Measurements from ENCODE around the gene STARD5.

Gene STARD5

DNA sequence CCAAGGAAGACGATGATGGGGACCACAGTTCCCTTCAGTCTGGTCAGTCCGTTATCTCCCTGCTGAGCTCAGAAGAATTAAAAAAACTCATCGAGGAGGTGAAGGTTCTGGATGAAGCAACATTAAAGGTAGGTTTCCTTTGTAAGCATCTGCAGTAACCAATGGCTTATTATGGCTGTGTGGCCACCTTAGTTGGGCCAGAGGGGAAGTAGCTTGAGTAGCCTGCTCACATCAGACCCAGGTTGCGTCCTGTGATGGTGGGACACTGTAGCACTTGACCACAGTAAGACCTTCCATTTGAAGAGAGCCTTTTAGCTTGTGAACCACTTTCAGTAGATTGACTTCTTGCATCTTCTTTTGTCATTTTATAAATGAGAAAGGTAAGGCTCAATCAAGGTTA, 22.6 kb downstream of the STARD5 start:
- Histone ChIP-seq H3K9me3 (ENCODE audit: control insufficient read depth, low read length) (no peaks in the 10 kb centered on the region), H3K27ac (ENCODE audit: low read depth, low read length, severe bottlenecking) (no peak overlapping the region), H3K4me3 (ENCODE audit: extremely low read depth, insufficient read depth, low read length, poor library complexity, severe bottlenecking) (no peak overlapping the region), H3K4me1 (ENCODE audit: control insufficient read depth, insufficient read depth, low read length, poor library complexity, severe bottlenecking) (peaks cover 14% of the 10 kb centered on the region), H3K36me3 (ENCODE audit: control insufficient read depth, insufficient read depth, low read length) (no peaks in the 10 kb centered on the region)
- WGBS, 2 experiments (ENCODE audit: insufficient coverage in 2 of 2): 92 to 95% methylated on average over 4 of the region's 4 CpGs

DNA sequence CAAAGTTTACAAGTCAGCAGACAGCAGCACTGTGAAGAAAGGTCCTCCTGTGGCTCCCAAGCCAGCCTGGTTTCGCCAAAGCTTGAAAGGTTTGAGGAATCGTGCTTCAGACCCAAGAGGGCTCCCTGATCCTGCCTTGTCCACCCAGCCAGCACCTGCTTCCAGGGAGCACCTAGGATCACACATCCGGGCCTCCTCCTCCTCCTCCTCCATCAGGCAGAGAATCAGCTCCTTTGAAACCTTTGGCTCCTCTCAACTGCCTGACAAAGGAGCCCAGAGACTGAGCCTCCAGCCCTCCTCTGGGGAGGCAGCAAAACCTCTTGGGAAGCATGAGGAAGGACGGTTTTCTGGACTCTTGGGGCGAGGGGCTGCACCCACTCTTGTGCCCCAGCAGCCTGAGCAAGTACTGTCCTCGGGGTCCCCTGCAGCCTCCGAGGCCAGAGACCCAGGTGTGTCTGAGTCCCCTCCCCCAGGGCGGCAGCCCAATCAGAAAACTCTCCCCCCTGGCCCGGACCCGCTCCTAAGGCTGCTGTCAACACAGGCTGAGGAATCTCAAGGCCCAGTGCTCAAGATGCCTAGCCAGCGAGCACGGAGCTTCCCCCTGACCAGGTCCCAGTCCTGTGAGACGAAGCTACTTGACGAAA, 24.2 kb downstream of the STARD5 start:
- H3K4me1 ChIP-seq (ENCODE audit: control insufficient read depth, insufficient read depth, low read length, poor library complexity, severe bottlenecking): peaks cover 14% of the 10 kb centered on the region
- WGBS, 2 experiments (ENCODE audit: insufficient coverage in 2 of 2): 83 to 91% methylated on average over 13 of the region's 14 CpGs
- H3K27ac ChIP-seq (ENCODE audit: low read depth, low read length, severe bottlenecking): no peak overlapping the region
- no peaks in the 10 kb centered on the region for H3K9me3 ChIP-seq (ENCODE audit: control insufficient read depth, low read length)
- H3K4me3 ChIP-seq (ENCODE audit: extremely low read depth, insufficient read depth, low read length, poor library complexity, severe bottlenecking): no peak overlapping the region
- no peaks in the 10 kb centered on the region for H3K36me3 ChIP-seq (ENCODE audit: control insufficient read depth, insufficient read depth, low read length)

DNA sequence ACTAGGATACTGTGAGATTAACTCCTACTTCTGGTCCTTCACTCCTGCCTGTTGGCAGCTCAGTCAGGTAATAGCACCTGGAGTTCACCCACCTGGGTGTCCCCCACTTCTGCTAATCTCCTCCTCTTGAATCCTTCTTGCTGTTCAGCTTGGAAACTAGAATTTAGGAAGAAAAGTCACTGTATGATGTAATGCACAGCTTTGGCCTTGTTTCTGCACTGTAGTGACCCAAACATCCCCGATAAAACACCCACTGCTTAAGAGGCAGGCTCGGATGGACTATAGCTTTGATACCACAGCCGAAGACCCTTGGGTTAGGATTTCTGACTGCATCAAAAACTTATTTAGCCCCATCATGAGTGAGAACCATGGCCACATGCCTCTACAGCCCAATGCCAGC, 24.8 kb downstream of the STARD5 start:
- Histone ChIP-seq H3K4me1 (ENCODE audit: control insufficient read depth, insufficient read depth, low read length, poor library complexity, severe bottlenecking) (peaks cover 12% of the 10 kb centered on the region), H3K9me3 (ENCODE audit: control insufficient read depth, low read length) (no peaks in the 10 kb centered on the region)
- 100% methylated on average over 2 to 3 of the region's 3 CpGs for WGBS, 2 experiments (ENCODE audit: insufficient coverage in 2 of 2)

DNA sequence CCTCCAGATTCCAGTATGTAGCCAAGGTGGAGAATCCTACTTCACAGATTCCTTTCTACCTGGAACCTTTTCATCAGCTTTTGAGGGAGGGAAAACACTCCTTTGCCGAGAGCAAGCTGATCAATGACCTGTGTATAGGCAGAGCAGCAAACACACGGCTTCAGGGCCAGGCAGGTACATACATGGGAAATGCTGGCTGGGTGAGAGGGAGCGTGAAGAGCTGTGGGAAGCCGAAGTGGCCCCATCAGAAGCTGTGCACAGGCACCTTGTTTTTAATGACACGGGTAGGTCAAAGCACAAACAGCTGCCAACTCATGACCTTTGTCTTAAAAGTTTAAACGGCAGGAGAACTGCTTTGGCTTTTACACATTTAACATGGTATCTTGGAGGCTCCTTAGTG, 25.3 kb downstream of the STARD5 start:
- no peaks in the 10 kb centered on the region for H3K9me3 ChIP-seq (ENCODE audit: control insufficient read depth, low read length)
- peaks cover 6% of the 10 kb centered on the region for H3K4me1 ChIP-seq (ENCODE audit: control insufficient read depth, insufficient read depth, low read length, poor library complexity, severe bottlenecking)
- 89 to 95% methylated on average over 4 to 6 of the region's 6 CpGs for WGBS, 2 experiments (ENCODE audit: insufficient coverage in 2 of 2)
- no peak overlapping the region for H3K4me3 ChIP-seq (ENCODE audit: extremely low read depth, insufficient read depth, low read length, poor library complexity, severe bottlenecking)
- no peaks in the 10 kb centered on the region for H3K36me3 ChIP-seq (ENCODE audit: control insufficient read depth, insufficient read depth, low read length)
- H3K27ac ChIP-seq (ENCODE audit: low read depth, low read length, severe bottlenecking): no peak overlapping the region

More for the DNA sequence above, 24.8 kb downstream of the STARD5 start:
- no peak overlapping the region for H3K4me3 ChIP-seq (ENCODE audit: extremely low read depth, insufficient read depth, low read length, poor library complexity, severe bottlenecking)
- H3K27ac ChIP-seq (ENCODE audit: low read depth, low read length, severe bottlenecking): no peak overlapping the region
- no peaks in the 10 kb centered on the region for H3K36me3 ChIP-seq (ENCODE audit: control insufficient read depth, insufficient read depth, low read length)

DNA sequence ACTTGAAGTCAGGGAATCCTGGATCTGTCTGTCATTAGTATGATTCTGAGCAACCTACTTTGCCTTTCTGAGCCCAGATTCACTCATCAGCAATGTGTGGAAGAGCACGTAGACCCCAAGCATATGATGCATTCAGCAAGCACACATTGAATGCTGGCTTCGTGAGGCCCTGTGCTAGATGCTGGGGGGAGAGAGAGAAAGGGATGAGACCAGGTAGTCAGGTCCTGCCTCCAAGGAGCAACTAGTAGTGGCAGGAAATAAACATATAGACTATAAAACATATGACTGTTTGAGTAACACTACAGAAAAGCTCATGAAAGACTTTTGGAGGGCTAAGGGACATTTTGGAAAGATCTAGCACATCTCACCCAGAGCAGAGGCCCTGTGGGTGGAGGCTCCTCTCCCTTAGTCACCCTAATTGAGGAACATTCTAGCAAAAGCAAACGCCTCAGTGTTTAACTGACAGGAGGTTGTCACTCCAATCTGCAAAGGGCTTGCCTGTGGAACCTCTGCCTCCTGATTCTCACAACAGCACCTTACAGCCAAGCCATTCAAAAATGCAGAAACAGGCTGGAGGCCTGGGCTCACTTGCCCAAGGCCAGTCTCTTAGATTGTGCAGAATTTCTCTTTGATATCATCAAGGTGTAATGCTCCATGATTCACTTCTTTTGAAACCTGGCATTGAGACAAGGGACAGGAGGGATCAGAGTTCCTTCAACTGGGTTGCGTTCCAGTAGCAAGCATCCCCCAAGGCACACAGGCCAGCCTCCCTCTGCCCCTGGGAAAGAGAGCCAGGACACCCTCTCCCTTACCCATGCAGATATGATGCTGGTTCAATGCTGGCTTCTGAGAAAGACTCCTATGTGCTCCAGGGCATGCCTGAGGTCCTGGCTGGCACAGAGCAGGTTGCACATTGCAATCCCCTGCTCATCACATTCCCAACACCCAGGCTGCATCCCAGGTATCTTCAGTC, 26.1 kb downstream of the STARD5 start:
- WGBS, 2 experiments (ENCODE audit: insufficient coverage in 2 of 2): 86 to 100% methylated on average over 2 to 3 of the region's 4 CpGs
- Histone ChIP-seq H3K36me3 (ENCODE audit: control insufficient read depth, insufficient read depth, low read length) (no peaks in the 10 kb centered on the region), H3K4me3 (ENCODE audit: extremely low read depth, insufficient read depth, low read length, poor library complexity, severe bottlenecking) (no peak overlapping the region), H3K27ac (ENCODE audit: low read depth, low read length, severe bottlenecking) (no peak overlapping the region), H3K4me1 (ENCODE audit: control insufficient read depth, insufficient read depth, low read length, poor library complexity, severe bottlenecking) (peaks cover 3% of the 10 kb centered on the region), H3K9me3 (ENCODE audit: control insufficient read depth, low read length) (no peaks in the 10 kb centered on the region)

DNA sequence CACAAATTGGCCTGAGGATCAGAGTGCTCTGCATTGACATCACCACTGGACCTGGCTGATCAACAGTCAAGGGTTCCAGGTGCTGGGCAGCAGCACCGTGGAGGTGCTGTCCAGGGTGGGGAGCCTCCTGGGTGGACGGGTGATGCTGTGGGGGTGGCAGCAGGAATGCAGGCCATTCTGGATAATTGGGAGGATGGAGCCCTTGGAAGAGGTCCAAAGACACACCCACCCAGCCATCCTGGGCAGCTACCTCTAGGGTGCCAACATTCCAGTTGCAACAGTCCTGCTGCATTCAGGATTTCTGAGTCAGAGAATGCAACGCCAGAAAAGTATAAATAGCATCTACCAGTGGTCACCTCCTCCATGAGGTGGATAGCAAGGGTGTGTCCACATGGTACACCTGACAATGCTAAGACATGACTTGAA, 26.8 kb downstream of the STARD5 start:
- Histone ChIP-seq H3K36me3 (ENCODE audit: control insufficient read depth, insufficient read depth, low read length) (no peaks in the 10 kb centered on the region), H3K27ac (ENCODE audit: low read depth, low read length, severe bottlenecking) (no peak overlapping the region), H3K4me3 (ENCODE audit: extremely low read depth, insufficient read depth, low read length, poor library complexity, severe bottlenecking) (no peak overlapping the region), H3K4me1 (ENCODE audit: control insufficient read depth, insufficient read depth, low read length, poor library complexity, severe bottlenecking) (peaks cover 3% of the 10 kb centered on the region), H3K9me3 (ENCODE audit: control insufficient read depth, low read length) (no peaks in the 10 kb centered on the region)
- WGBS, 2 experiments (ENCODE audit: insufficient coverage in 2 of 2): 86 to 90% methylated on average over 1 of the region's 3 CpGs

DNA sequence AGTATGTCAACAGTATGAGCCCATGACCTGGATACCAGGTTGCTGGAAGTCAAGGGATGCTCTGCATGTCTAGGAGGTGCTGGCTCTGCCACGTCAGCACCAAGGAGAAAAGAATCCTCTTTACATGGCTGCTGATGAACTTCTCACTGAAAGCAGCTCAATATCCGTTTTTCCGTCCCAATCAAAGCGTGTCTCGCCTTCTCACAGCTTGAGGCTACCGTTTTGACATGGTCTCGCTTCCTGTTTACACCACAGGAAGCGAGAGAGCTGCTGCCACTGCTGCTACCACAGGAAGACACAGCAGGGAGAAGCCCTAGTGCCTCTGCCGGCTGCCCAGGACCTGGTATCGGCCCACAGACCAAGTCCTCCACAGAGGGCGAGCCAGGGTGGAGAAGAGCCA, 27.3 kb downstream of the STARD5 start:
- Histone ChIP-seq H3K27ac (ENCODE audit: low read depth, low read length, severe bottlenecking) (no peak overlapping the region), H3K4me3 (ENCODE audit: extremely low read depth, insufficient read depth, low read length, poor library complexity, severe bottlenecking) (no peak overlapping the region), H3K9me3 (ENCODE audit: control insufficient read depth, low read length) (no peaks in the 10 kb centered on the region), H3K4me1 (ENCODE audit: control insufficient read depth, insufficient read depth, low read length, poor library complexity, severe bottlenecking) (peaks cover 3% of the 10 kb centered on the region), H3K36me3 (ENCODE audit: control insufficient read depth, insufficient read depth, low read length) (no peaks in the 10 kb centered on the region)
- WGBS, 2 experiments (ENCODE audit: insufficient coverage in 2 of 2): 83 to 89% methylated on average over 10 to 11 of the region's 11 CpGs

DNA sequence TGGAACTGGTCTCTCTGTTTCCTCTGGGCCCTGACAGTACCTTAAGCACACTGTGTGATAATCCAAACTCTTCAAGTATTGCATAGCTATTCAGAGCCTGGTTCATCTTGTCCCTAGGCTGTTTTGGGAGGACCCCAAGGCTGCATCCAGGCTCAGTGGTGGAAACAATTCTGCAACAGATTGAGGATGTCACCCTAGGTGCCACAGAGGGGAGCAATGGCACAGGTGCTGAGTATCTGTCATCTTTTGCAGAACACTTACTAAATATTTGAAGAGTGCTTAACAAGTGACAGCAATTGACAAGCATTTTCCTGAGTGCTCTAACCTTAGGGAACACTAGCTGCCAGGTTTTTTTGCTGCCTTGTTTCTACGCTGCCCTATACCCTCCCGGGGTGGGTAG, 27.8 kb downstream of the STARD5 start:
- no peak overlapping the region for H3K4me3 ChIP-seq (ENCODE audit: extremely low read depth, insufficient read depth, low read length, poor library complexity, severe bottlenecking)
- 93 to 100% methylated on average over 2 of the region's 2 CpGs for WGBS, 2 experiments (ENCODE audit: insufficient coverage in 2 of 2)
- H3K4me1 ChIP-seq (ENCODE audit: control insufficient read depth, insufficient read depth, low read length, poor library complexity, severe bottlenecking): peaks cover 3% of the 10 kb centered on the region
- H3K9me3 ChIP-seq (ENCODE audit: control insufficient read depth, low read length): no peaks in the 10 kb centered on the region
- H3K27ac ChIP-seq (ENCODE audit: low read depth, low read length, severe bottlenecking): no peak overlapping the region
- no peaks in the 10 kb centered on the region for H3K36me3 ChIP-seq (ENCODE audit: control insufficient read depth, insufficient read depth, low read length)

DNA sequence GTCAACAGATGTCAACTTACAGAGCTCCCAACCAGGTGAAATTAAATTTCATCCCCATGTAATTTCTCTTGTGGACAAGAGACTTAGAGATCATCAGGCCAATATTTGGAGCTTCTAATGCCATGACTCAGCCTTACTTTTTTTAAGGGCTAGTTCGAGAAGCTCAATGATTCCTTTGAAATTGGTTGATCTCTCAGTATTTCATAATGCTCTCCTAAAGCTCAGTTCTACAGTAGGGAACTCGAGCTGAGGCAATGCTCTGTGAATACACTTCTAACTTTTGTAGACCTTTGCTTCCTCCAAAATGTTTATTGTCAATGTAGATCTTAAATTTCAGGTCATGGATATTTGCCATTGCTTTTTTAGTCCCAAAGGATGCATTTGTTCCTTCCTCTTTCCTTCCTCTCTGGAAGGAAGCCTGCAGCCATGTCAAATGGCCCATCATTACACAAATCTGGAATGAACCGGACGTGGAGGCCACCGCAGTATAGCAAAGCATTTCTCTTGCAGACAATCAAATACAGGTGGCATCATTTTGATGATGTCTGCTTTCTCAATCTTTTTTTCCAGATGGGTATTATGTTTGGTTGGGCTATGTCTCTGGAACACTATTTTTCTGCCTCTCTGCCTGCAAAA, 28.3 kb downstream of the STARD5 start:
- H3K27ac ChIP-seq (ENCODE audit: low read depth, low read length, severe bottlenecking): no peak overlapping the region
- no peaks in the 10 kb centered on the region for H3K9me3 ChIP-seq (ENCODE audit: control insufficient read depth, low read length)
- no peaks in the 10 kb centered on the region for H3K36me3 ChIP-seq (ENCODE audit: control insufficient read depth, insufficient read depth, low read length)
- peaks cover 3% of the 10 kb centered on the region for H3K4me1 ChIP-seq (ENCODE audit: control insufficient read depth, insufficient read depth, low read length, poor library complexity, severe bottlenecking)
- H3K4me3 ChIP-seq (ENCODE audit: extremely low read depth, insufficient read depth, low read length, poor library complexity, severe bottlenecking): no peak overlapping the region
- WGBS, 2 experiments (ENCODE audit: insufficient coverage in 2 of 2): 68 to 92% methylated on average over 2 of the region's 5 CpGs

DNA sequence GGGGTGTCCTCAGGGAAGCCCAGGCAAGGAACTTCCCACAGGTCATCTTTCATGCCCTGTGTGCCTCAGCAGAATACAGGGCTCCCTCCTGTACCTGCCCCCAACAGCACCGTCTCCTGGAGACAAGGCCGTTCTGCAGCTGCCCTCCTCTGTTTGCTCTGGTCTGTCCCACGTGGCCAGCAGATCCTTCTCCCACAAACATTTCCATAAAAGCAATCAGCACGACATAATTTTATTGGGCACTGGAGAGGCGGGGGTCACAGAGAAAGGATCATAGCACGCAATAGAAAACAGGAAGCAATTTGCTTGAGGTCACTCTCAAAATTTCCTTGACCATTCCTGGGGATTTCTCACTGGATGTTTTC, 29.4 kb downstream of the STARD5 start:
- Histone ChIP-seq H3K4me1 (ENCODE audit: control insufficient read depth, insufficient read depth, low read length, poor library complexity, severe bottlenecking) (peaks cover 3% of the 10 kb centered on the region), H3K4me3 (ENCODE audit: extremely low read depth, insufficient read depth, low read length, poor library complexity, severe bottlenecking) (no peak overlapping the region), H3K27ac (ENCODE audit: low read depth, low read length, severe bottlenecking) (no peak overlapping the region), H3K9me3 (ENCODE audit: control insufficient read depth, low read length) (no peaks in the 10 kb centered on the region), H3K36me3 (ENCODE audit: control insufficient read depth, insufficient read depth, low read length) (no peaks in the 10 kb centered on the region)
- WGBS, 2 experiments (ENCODE audit: insufficient coverage in 2 of 2): 81 to 83% methylated on average over 6 of the region's 6 CpGs

Data from mesodermal cell (in vitro differentiated cells).